Right renal pelvis (tissue), 4 donors: ENCODE measurements around the gene CENPN. TPM values are rescaled to one million over a fixed set of nuclear protein-coding genes. Genes with fewer than 3 reads are reported as not detected.
A peak's percentile ranks its signal among the peaks of the same experiment; 100 is the strongest.

Experiments
- DNase-seq, 4 donors: peaks; one replicate each; pipeline ENCODE4 v3.0.0-alpha.2; 2013; ENCODE audit warnings: low read depth in 4 of 4, low spot score in 3 of 4, missing footprints in 1 of 4
- polyA plus RNA-seq, 4 donors: library from polyadenylated mRNA; unstranded; fragments of 120-200 nt; gene quantifications; one replicate each; pipeline ENCODE4 v1.2.1, GENCODE V29; 2013; ENCODE audit not compliant: insufficient read length in 4 of 4

The CENPN gene
- polyA plus RNA-seq, 4 donors = 20.2 to 25.1 (median 24.4) TPM

GRCh38 chr16:81073560-81074330, 66.7 kb downstream of the CENPN start:
- no peak for DNase-seq

DNA sequence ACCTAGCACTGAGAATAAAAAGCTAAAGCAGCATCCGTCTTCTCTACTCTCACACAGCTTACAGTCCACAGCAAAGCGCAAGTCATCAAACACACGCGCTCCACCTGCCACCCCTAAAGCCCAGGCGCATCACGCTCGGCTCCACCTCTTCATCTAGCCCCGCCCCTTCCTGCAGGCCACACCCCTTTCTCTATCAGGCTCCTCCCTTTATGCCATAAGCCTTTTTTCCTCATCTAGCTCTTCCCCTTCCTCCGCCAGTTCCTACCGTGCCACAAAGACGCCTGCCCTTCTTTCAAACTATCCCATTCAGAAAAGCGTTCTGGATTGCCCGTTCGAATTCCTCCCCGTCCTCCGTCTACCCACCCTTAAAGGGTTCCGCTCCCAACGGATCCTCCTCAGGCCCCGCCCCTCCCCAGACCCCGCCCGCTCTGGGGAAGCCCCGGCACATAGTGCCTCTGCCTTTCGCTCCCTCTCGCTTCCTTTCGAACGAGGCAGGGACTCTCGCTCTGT, 69.6 kb downstream of the CENPN start:
- DNase-seq = peak in 3 of 4 donors; percentile 75 to 93 (median 82)

GRCh38 chr16:81077076-81077940, 70.3 kb downstream of the CENPN start, which contains the start of gene C16orf46:
C16orf46 (minus strand) TSS chr16:81077238; CDS start chr16:81063955, 13,283 bp downstream.
- peak; percentile 92 to 98 (median 94) for DNase-seq

- DNase-seq = no peak
Observed at GRCh38 chr16:81080233-81080632, 73.2 kb downstream of the CENPN start.

DNA sequence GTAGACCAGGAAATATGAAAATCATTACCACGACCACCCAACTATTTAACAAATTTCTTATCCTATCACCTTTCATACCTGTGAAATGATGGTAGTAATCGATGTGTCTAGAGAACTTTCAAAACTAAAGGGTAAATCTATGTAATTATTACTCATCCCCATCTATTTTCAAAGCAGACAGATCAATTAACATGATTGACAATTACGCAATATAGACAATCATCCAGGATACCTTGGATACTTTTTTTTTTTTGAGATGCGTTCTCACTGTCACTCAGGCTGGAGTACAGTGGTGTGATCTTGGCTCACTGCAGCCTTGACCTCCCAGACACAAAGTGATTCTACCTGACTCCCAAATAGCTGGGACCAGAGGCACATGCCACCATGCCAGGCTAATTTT, 74.0 kb downstream of the CENPN start:
- DNase-seq = no peak

Other genes starting within 250 kb of the CENPN start
- gene CDYL2, start 202.6 kb upstream of the CENPN start, polyA plus RNA-seq = 1 to 10 TPM; 7.1 to 8.0 (median 7.3) TPM
- gene CMC2, start 329 bp upstream of the CENPN start, polyA plus RNA-seq = 10 to 100 TPM; 62.2 to 80.1 (median 68.5) TPM
- 10 to 100 TPM; 38.7 to 53.4 (median 50.9) TPM for gene ATMIN, start 28.6 kb downstream of the CENPN start, polyA plus RNA-seq
- 1 to 10 TPM; 1.1 to 2.0 (median 1.7) TPM for gene C16orf46, start 70.0 kb downstream of the CENPN start, polyA plus RNA-seq
- gene GCSH, start 89.2 kb downstream of the CENPN start, polyA plus RNA-seq = 100 to 1,000 TPM in 3 of 4 donors, 10 to 100 TPM in 1; 93.6 to 121 (median 114) TPM
- 1 to 10 TPM; 1.8 to 3.0 (median 2.0) TPM for gene BCO1, start 231.5 kb downstream of the CENPN start, polyA plus RNA-seq